Kidney (tissue), 14 donors: ENCODE results near the gene KPTN. TPM values are rescaled to one million over a fixed set of nuclear protein-coding genes. Genes with fewer than 3 reads are reported as not detected.

Source experiments
- DNase-seq, 5 donors: peaks; one replicate each; pipeline ENCODE4 v3.0.0-alpha.2; 2013 to 2020
- FAIRE-seq: peaks from 2 replicates; lab custom pipeline; 2012; peaks lifted over from hg19 to GRCh38; lab: Jason Lieb, UNC
- H3K27ac ChIP-seq, 2 donors: one replicate each; pipeline ENCODE4 v1.7.0; 2013; ENCODE audit warnings: low read depth in 2 of 2, low read length in 2 of 2, inconsistent platforms in 1 of 2
- H3K27me3 ChIP-seq: one replicate; pipeline ENCODE4 v1.7.1; 2013; ENCODE audit warnings: low read length, inconsistent platforms; ENCODE audit not compliant: control insufficient read depth, insufficient read depth
- H3K36me3 ChIP-seq, 3 donors: one replicate each; pipeline versions ENCODE4 v1.7.0 to v1.7.1; 2013; ENCODE audit warnings: low read length in 3 of 3, control low read depth in 1 of 3, inconsistent platforms in 1 of 3; ENCODE audit not compliant: insufficient read depth in 3 of 3, control insufficient read depth in 2 of 3
- H3K4me1 ChIP-seq, 3 donors: one replicate each; pipeline versions ENCODE4 v1.7.0 to v1.7.1; 2013; ENCODE audit warnings: low read length in 3 of 3, inconsistent platforms in 1 of 3, low read depth in 1 of 3; ENCODE audit not compliant: control insufficient read depth in 2 of 3, insufficient read depth in 2 of 3
- H3K4me3 ChIP-seq, 3 donors: one replicate each; pipeline versions ENCODE4 v1.7.0 to v1.8.1; 2013; ENCODE audit warnings: low read length in 3 of 3, control low read depth in 1 of 3, inconsistent platforms in 1 of 3
- H3K9ac ChIP-seq, 3 donors: one replicate each; pipeline versions ENCODE4 v1.7.0 to v1.7.1; 2013; ENCODE audit warnings: low read length in 3 of 3, control low read depth in 1 of 3, inconsistent platforms in 1 of 3
- H3K9me3 ChIP-seq, 3 donors: one replicate each; pipeline versions ENCODE4 v1.7.0 to v1.7.1; 2013; ENCODE audit warnings: low read length in 3 of 3, control low read depth in 1 of 3, inconsistent platforms in 1 of 3; ENCODE audit not compliant: control insufficient read depth in 2 of 3, insufficient read depth in 1 of 3
- CTCF ChIP-seq: IDR thresholded peaks from 3 replicates; pipeline ENCODE4 v1.5.1; 2012; ENCODE audit warnings: mild to moderate bottlenecking, moderate library complexity, borderline replicate concordance; ENCODE audit not compliant: insufficient read depth; ENCODE audit errors: extremely low read depth
- intact Hi-C: fragments of 100-400 bp; cut with DNase I; formaldehyde crosslinking; loops from one replicate; pipeline ENCODE4 v1.11.1; 2022
- polyA plus RNA-seq: library from polyadenylated mRNA; stranded (reverse); fragments of 350-450 nt; fragmentation: Illumina TruSeq; extraction: RNeasy Lipid Tissue Mini Kit (QIAGEN cat#74804); gene quantifications from one replicate; pipeline ENCODE4 v1.2.3, GENCODE V29; 2014; ENCODE audit warnings: low read depth, low replicate concordance; ENCODE audit not compliant: insufficient read depth
- total RNA-seq: library from RNA; stranded (reverse); fragmentation: NEBNext Ultra II Directional; extraction: Animal tissue kit (Norgen Biotek cat#: 25700); gene quantifications from one replicate; pipeline ENCODE4 v1.2.1, GENCODE V29; 2021
- donor health status: control.
- donor health status: control.
- donor health status: control.
- donor health status: control.
- donor health status: control.
- donor health status: DM: yes; HTN: yes; CAD: no.
- donor health status: Normal renal cell carcinoma (clear cell type).

The KPTN gene
- total and polyA plus RNA-seq, 2 donors from 2014 or later = 7.4 to 25.5 TPM

GRCh38 chr19:47456721-47457474 is 27.1 kb downstream of the KPTN start:
- H3K4me3 ChIP-seq = no peak overlapping the region
- no peak for TF ChIP-seq CTCF
- H3K27me3 ChIP-seq = peaks cover 41% of the 10 kb centered on the region
- no peak for FAIRE-seq
- no peaks in the 10 kb centered on the region for H3K36me3 ChIP-seq
- no peaks in the 10 kb centered on the region for H3K4me1 ChIP-seq
- DNase-seq = peak in 1 of 5 donors; percentile 51
- H3K27ac ChIP-seq = no peak overlapping the region
- H3K9ac ChIP-seq = no peak overlapping the region
- intact Hi-C loops = no loop called here
- H3K9me3 ChIP-seq = peaks cover 5 to 10% (median 6%) of the 10 kb centered on the region in 3 donors

GRCh38 chr19:47450478-47450877 is 33.5 kb downstream of the KPTN start:
- no peak overlapping the region for H3K27ac ChIP-seq
- TF ChIP-seq CTCF = no peak
- DNase-seq = no peak
- H3K9me3 ChIP-seq = peaks cover 0 to 2% (median under 1%) of the 10 kb centered on the region in 3 donors
- no peak overlapping the region for H3K4me3 ChIP-seq
- H3K4me1 ChIP-seq = peaks cover 0 to 11% (median 0%) of the 10 kb centered on the region in 3 donors
- no peak overlapping the region for H3K9ac ChIP-seq
- FAIRE-seq = no peak
- intact Hi-C loops = no loop called here
- no peaks in the 10 kb centered on the region for H3K36me3 ChIP-seq
- peaks cover 17% of the 10 kb centered on the region for H3K27me3 ChIP-seq

GRCh38 chr19:47448360-47448727 is 35.7 kb downstream of the KPTN start:
- no peak for TF ChIP-seq CTCF
- no peak for DNase-seq
- Histone ChIP-seq H3K27ac (no peak overlapping the region), H3K36me3 (no peaks in the 10 kb centered on the region), H3K9ac (no peak overlapping the region), H3K27me3 (peaks cover 28% of the 10 kb centered on the region), H3K9me3 (no peaks in the 10 kb centered on the region), H3K4me1 (peaks cover 0 to 11% (median 0%) of the 10 kb centered on the region in 3 donors), H3K4me3 (no peak overlapping the region)
- no peak for FAIRE-seq
- intact Hi-C loops = no loop called here
